Mesendoderm (in vitro differentiated cells): Measurements from ENCODE around the gene GRK3.

Source experiments
- DNase-seq: peaks from one replicate; pipeline ENCODE4 v3.0.0; 2013
- H2AK5ac ChIP-seq: 2 replicates; pipeline ENCODE4 v1.6.1; 2013; ENCODE audit warnings: low read length, inconsistent platforms
- H2BK120ac ChIP-seq: 2 replicates; pipeline ENCODE4 v1.6.1; 2013; ENCODE audit warnings: low read depth, mild to moderate bottlenecking, low read length, moderate library complexity, mixed read lengths
- H2BK15ac ChIP-seq: replicated peaks from 2 replicates; pipeline ENCODE4 v1.6.1; 2013; ENCODE audit warnings: low read depth, mild to moderate bottlenecking, moderate library complexity
- H2BK5ac ChIP-seq: 2 replicates; pipeline ENCODE4 v1.6.1; 2013; ENCODE audit warnings: low read length, inconsistent platforms
- H3K18ac ChIP-seq: 2 replicates; pipeline ENCODE4 v1.6.1; 2013; ENCODE audit warnings: mild to moderate bottlenecking, low read length, mixed read lengths
- H3K23ac ChIP-seq: one replicate; pipeline ENCODE4 v1.6.1; 2013; ENCODE audit warnings: low read length
- H3K27ac ChIP-seq: 2 replicates; pipeline ENCODE4 v1.5.1; 2013; ENCODE audit warnings: low read depth, mild to moderate bottlenecking, inconsistent platforms, low read length, moderate library complexity
- H3K27me3 ChIP-seq: 2 replicates; pipeline ENCODE4 v1.6.1; 2013; ENCODE audit warnings: low read length, control low read depth, mild to moderate bottlenecking, inconsistent platforms; ENCODE audit not compliant: insufficient read depth, poor library complexity
- H3K36me3 ChIP-seq: 2 replicates; pipeline ENCODE4 v1.6.1; 2013; ENCODE audit warnings: low read length, inconsistent platforms; ENCODE audit not compliant: control insufficient read depth, insufficient read depth
- H3K4ac ChIP-seq: one replicate; pipeline ENCODE4 v1.6.1; 2013; ENCODE audit warnings: low read depth, mild to moderate bottlenecking, low read length, moderate library complexity
- H3K4me1 ChIP-seq: 2 replicates; pipeline ENCODE4 v1.6.1; 2013; ENCODE audit warnings: low read depth, low read length, inconsistent platforms; ENCODE audit not compliant: control insufficient read depth
- H3K4me2 ChIP-seq: 2 replicates; pipeline ENCODE4 v1.6.1; 2013; ENCODE audit warnings: low read length
- H3K4me3 ChIP-seq: 2 replicates; pipeline ENCODE4 v1.5.1; 2013; ENCODE audit warnings: mild to moderate bottlenecking, low read length
- H3K56ac ChIP-seq: one replicate; pipeline ENCODE4 v1.6.1; 2013; ENCODE audit warnings: low read length
- H3K79me1 ChIP-seq: 2 replicates; pipeline ENCODE4 v1.6.1; 2013; ENCODE audit warnings: low read length, inconsistent platforms
- H3K79me2 ChIP-seq: 2 replicates; pipeline ENCODE4 v1.6.1; 2013; ENCODE audit warnings: mild to moderate bottlenecking, low read length; ENCODE audit not compliant: control insufficient read depth, insufficient read depth
- H3K9ac ChIP-seq: 2 replicates; pipeline ENCODE4 v1.6.1; 2013; ENCODE audit warnings: low read length, inconsistent platforms
- H4K5ac ChIP-seq: one replicate; pipeline ENCODE4 v1.6.1; 2013; ENCODE audit warnings: low read length
- H4K8ac ChIP-seq: one replicate; pipeline ENCODE4 v1.6.1; 2013; ENCODE audit warnings: low read depth, mild to moderate bottlenecking, control low read depth, low read length, moderate library complexity
- WGBS: extraction: QIAGEN DNeasy Blood & Tissue Kit; methylation state at CpG from one replicate; pipeline ENCODE4 v1.1.7; 2013; ENCODE audit warnings: low lambda C conversion rate, missing lambda C conversion rate; ENCODE audit not compliant: insufficient coverage; ENCODE audit errors: extremely low coverage; 5-methylcytosine and 5-hydroxymethylcytosine counted together

Gene GRK3

DNA sequence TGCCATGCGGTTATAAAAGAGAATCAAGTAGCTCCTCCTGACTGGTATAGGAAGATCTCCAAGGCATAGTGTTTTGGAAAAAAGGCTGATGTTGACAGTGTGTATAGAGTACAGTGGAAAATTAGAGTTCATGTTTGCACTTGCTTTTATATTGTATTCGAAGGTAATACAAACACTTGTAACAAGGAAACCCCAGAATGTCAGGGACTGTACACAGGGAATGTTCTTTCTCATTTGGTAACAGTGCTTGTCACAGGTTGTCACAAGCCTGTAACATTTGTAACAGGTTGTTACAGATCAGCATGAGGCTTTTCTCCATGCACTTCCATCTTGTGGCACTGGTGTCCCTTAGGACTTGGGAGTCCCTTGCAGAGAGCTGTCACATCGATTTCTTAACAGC, 64.0 kb downstream of the GRK3 start:
- no peak overlapping the region for H3K27ac ChIP-seq
- H3K36me3 ChIP-seq, result no peaks in the 10 kb centered on the region
- no CpG with 5 or more reads among the region's 3 CpGs for WGBS
- no peak overlapping the region for H2AK5ac ChIP-seq
- H2BK5ac ChIP-seq, result no peak overlapping the region
- H3K79me1 ChIP-seq, result no peaks in the 10 kb centered on the region
- no peak overlapping the region for H3K4me3 ChIP-seq
- H3K23ac ChIP-seq, result no peak overlapping the region
- no peak overlapping the region for H3K4ac ChIP-seq
- no peak overlapping the region for H2BK120ac ChIP-seq
- H3K56ac ChIP-seq, result no peak overlapping the region
- H3K18ac ChIP-seq, result no peak overlapping the region
- H3K9ac ChIP-seq, result no peak overlapping the region
- H3K4me1 ChIP-seq, result peaks cover 3% of the 10 kb centered on the region
- H3K27me3 ChIP-seq, result no peaks in the 10 kb centered on the region
- H4K8ac ChIP-seq, result no peak overlapping the region
- DNase-seq, result no peak
- H3K4me2 ChIP-seq, result no peak overlapping the region
- H3K79me2 ChIP-seq, result no peaks in the 10 kb centered on the region
- H2BK15ac ChIP-seq, result no peak overlapping the region
- H4K5ac ChIP-seq, result no peak overlapping the region

DNA sequence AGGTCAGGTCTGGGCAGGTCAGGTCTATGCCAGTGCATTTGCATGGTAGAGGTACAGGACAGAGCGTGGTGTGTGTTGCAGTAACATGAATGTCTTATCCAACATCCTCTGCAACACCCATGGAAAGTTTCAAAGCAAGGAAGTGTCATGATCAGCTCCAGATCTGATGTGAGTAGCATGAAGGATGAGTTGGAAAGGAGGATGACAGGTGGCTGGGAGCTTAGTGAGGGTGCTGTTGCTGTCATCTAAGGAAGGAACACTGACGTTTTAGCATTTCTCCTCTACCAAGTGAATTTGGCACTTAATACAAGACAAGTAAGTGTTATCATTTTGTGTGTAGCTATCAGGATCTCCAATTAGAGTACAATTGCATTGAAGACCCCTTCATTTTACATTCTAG, 65.1 kb downstream of the GRK3 start:
- Histone ChIP-seq H3K27ac (no peak overlapping the region), H2AK5ac (no peak overlapping the region), H3K18ac (no peak overlapping the region), H2BK15ac (no peak overlapping the region), H3K36me3 (no peaks in the 10 kb centered on the region), H3K4me3 (no peak overlapping the region), H3K27me3 (no peaks in the 10 kb centered on the region), H2BK5ac (no peak overlapping the region), H3K56ac (no peak overlapping the region), H2BK120ac (no peak overlapping the region), H4K8ac (no peak overlapping the region), H3K4me1 (peaks cover 3% of the 10 kb centered on the region), H4K5ac (no peak overlapping the region), H3K79me2 (no peaks in the 10 kb centered on the region), H3K4me2 (no peak overlapping the region), H3K23ac (no peak overlapping the region), H3K4ac (no peak overlapping the region), H3K79me1 (no peaks in the 10 kb centered on the region), H3K9ac (no peak overlapping the region)
- no peak for DNase-seq
- no CpG with 5 or more reads among the region's 2 CpGs for WGBS

- Histone ChIP-seq H2BK120ac (no peak overlapping the region), H3K56ac (no peak overlapping the region), H2AK5ac (no peak overlapping the region), H3K18ac (no peak overlapping the region), H2BK5ac (no peak overlapping the region), H3K23ac (no peak overlapping the region), H3K9ac (no peak overlapping the region), H3K27ac (no peak overlapping the region), H2BK15ac (no peak overlapping the region), H3K4me1 (peaks cover 3% of the 10 kb centered on the region), H3K36me3 (no peaks in the 10 kb centered on the region), H3K27me3 (no peaks in the 10 kb centered on the region), H3K4ac (no peak overlapping the region), H4K5ac (no peak overlapping the region), H3K4me2 (no peak overlapping the region), H3K4me3 (no peak overlapping the region), H3K79me1 (no peaks in the 10 kb centered on the region), H4K8ac (no peak overlapping the region), H3K79me2 (no peaks in the 10 kb centered on the region)
- no peak for DNase-seq
- WGBS, result 100% methylated on average over 1 of the region's 5 CpGs
Measured at GRCh38 chr22:25630447-25630846, 66.0 kb downstream of the GRK3 start.

GRCh38 chr22:25636323-25636722, 71.8 kb downstream of the GRK3 start:
- no peak overlapping the region for H4K8ac ChIP-seq
- no peaks in the 10 kb centered on the region for H3K4me1 ChIP-seq
- WGBS, result no CpG with 5 or more reads among the region's 2 CpGs
- H3K36me3 ChIP-seq, result no peaks in the 10 kb centered on the region
- H3K4me2 ChIP-seq, result no peak overlapping the region
- H3K18ac ChIP-seq, result no peak overlapping the region
- H3K79me2 ChIP-seq, result no peaks in the 10 kb centered on the region
- H3K4ac ChIP-seq, result no peak overlapping the region
- H3K27ac ChIP-seq, result no peak overlapping the region
- no peak overlapping the region for H2BK5ac ChIP-seq
- no peaks in the 10 kb centered on the region for H3K27me3 ChIP-seq
- H3K79me1 ChIP-seq, result no peaks in the 10 kb centered on the region
- H3K9ac ChIP-seq, result no peak overlapping the region
- DNase-seq, result no peak
- H3K23ac ChIP-seq, result no peak overlapping the region
- H2AK5ac ChIP-seq, result no peak overlapping the region
- H2BK120ac ChIP-seq, result no peak overlapping the region
- H4K5ac ChIP-seq, result no peak overlapping the region
- H3K4me3 ChIP-seq, result no peak overlapping the region
- H3K56ac ChIP-seq, result no peak overlapping the region
- no peak overlapping the region for H2BK15ac ChIP-seq

DNA sequence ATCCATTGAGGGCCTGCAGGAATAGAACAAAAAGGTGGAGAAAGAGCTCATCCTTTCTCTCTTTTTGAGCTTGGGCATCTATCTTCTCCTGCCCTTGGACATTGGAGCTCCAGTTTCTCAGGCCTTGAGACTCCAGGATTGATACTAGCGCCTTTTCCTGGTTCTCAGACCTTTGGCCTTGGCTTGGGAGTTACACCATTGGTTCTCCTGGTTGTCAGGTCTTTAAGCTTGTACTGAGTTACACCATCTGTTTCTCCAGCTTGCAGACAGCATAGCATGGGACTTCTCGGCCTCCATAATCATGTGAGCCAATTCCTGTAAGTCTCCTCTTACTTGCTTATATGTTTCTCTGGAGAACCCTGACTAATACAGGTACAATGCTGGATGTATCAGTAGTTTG, 72.6 kb downstream of the GRK3 start:
- no peak overlapping the region for H2BK120ac ChIP-seq
- H3K79me2 ChIP-seq, result no peaks in the 10 kb centered on the region
- no peak overlapping the region for H3K56ac ChIP-seq
- no peak overlapping the region for H2AK5ac ChIP-seq
- no peak overlapping the region for H2BK5ac ChIP-seq
- H3K4me1 ChIP-seq, result no peaks in the 10 kb centered on the region
- H3K27ac ChIP-seq, result no peak overlapping the region
- no peak overlapping the region for H3K4ac ChIP-seq
- no peak overlapping the region for H3K4me2 ChIP-seq
- no peak overlapping the region for H2BK15ac ChIP-seq
- H3K36me3 ChIP-seq, result no peaks in the 10 kb centered on the region
- H3K27me3 ChIP-seq, result no peaks in the 10 kb centered on the region
- no peaks in the 10 kb centered on the region for H3K79me1 ChIP-seq
- H3K23ac ChIP-seq, result no peak overlapping the region
- H4K5ac ChIP-seq, result no peak overlapping the region
- H4K8ac ChIP-seq, result no peak overlapping the region
- DNase-seq, result no peak
- no peak overlapping the region for H3K18ac ChIP-seq
- no peak overlapping the region for H3K9ac ChIP-seq
- no peak overlapping the region for H3K4me3 ChIP-seq
- WGBS, result no CpG with 5 or more reads among the region's 2 CpGs

DNA sequence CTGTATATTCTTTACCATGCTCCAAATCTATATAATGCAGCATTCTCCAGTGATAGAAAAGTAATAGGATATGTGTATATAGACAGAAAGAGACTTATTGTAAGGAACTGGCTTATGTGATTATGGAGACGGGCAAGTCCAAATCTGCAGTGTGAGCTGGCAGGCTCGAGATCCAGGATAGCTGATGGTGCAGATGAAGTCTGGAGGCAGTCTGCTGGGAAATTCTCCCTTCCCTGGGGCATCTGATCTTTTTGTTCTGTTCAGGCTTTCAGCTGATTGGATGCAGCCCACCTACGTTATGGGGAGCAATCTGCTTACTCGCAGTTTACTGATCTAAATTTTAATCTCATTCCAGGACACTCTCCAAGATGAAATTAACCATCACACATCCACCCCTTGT, 73.2 kb downstream of the GRK3 start:
- no peak overlapping the region for H3K9ac ChIP-seq
- no peak overlapping the region for H3K23ac ChIP-seq
- no peak overlapping the region for H3K27ac ChIP-seq
- WGBS, result no CpG with 5 or more reads among the region's 4 CpGs
- H4K8ac ChIP-seq, result no peak overlapping the region
- no peak for DNase-seq
- no peaks in the 10 kb centered on the region for H3K79me1 ChIP-seq
- no peak overlapping the region for H3K18ac ChIP-seq
- H3K79me2 ChIP-seq, result no peaks in the 10 kb centered on the region
- H3K4me2 ChIP-seq, result no peak overlapping the region
- no peak overlapping the region for H3K56ac ChIP-seq
- H3K4me1 ChIP-seq, result no peaks in the 10 kb centered on the region
- no peak overlapping the region for H2BK5ac ChIP-seq
- no peak overlapping the region for H2BK15ac ChIP-seq
- H3K36me3 ChIP-seq, result no peaks in the 10 kb centered on the region
- no peak overlapping the region for H3K4me3 ChIP-seq
- no peaks in the 10 kb centered on the region for H3K27me3 ChIP-seq
- H4K5ac ChIP-seq, result no peak overlapping the region
- no peak overlapping the region for H3K4ac ChIP-seq
- H2AK5ac ChIP-seq, result no peak overlapping the region
- no peak overlapping the region for H2BK120ac ChIP-seq
